Stimulated activated CD8-positive, alpha-beta memory T cell treated with anti-CD3 and anti-CD28 coated beads, Interleukin-4, amount 100 ng/mL, for 48 hours (primary cell): ENCODE measurements around the gene ILDR1.

Source experiments
- DNase-seq: peaks from one replicate; pipeline ENCODE4 v3.0.0-alpha.2; 2020

The ILDR1 gene

GRCh38 chr3:121992601-121993560 lies 29.2 kb downstream of the ILDR1 start:
- no peak for DNase-seq

GRCh38 chr3:121989943-121990342 lies 32.1 kb downstream of the ILDR1 start:
- DNase-seq, result no peak

GRCh38 chr3:121988146-121988545 lies 33.9 kb downstream of the ILDR1 start:
- no peak for DNase-seq

- DNase-seq, result no peak
Measured at GRCh38 chr3:121985846-121986245, 36.2 kb downstream of the ILDR1 start.

- DNase-seq, result no peak
Measured at GRCh38 chr3:121981473-121981872, 40.6 kb downstream of the ILDR1 start.

- no peak for DNase-seq
Measured at GRCh38 chr3:121980450-121980796, 41.6 kb downstream of the ILDR1 start.

- no peak for DNase-seq
Measured at GRCh38 chr3:121979734-121980449, 42.2 kb downstream of the ILDR1 start.

- DNase-seq, result no peak
Measured at GRCh38 chr3:121979246-121979645, 42.8 kb downstream of the ILDR1 start.

GRCh38 chr3:121976727-121977126 lies 45.3 kb downstream of the ILDR1 start:
- DNase-seq, result no peak

- DNase-seq, result no peak
Measured at GRCh38 chr3:121975702-121976302, 46.2 kb downstream of the ILDR1 start.

GRCh38 chr3:121974601-121975111 lies 47.4 kb downstream of the ILDR1 start:
- DNase-seq, result no peak

GRCh38 chr3:121970047-121970446 lies 52.0 kb downstream of the ILDR1 start:
- DNase-seq, result no peak

- DNase-seq, result no peak
Measured at GRCh38 chr3:121969631-121970030, 52.4 kb downstream of the ILDR1 start.

- no peak for DNase-seq
Measured at GRCh38 chr3:121963608-121964007, 58.4 kb downstream of the ILDR1 start.

- DNase-seq, result no peak
Measured at GRCh38 chr3:121962443-121962842, 59.6 kb downstream of the ILDR1 start.

GRCh38 chr3:121961283-121961682 lies 60.8 kb downstream of the ILDR1 start:
- DNase-seq, result no peak

- no peak for DNase-seq
Measured at GRCh38 chr3:121958801-121959200, 63.2 kb downstream of the ILDR1 start.

- DNase-seq, result no peak
Measured at GRCh38 chr3:121957674-121958415, 64.2 kb downstream of the ILDR1 start.

- no peak for DNase-seq
Measured at GRCh38 chr3:121956363-121956762, 65.7 kb downstream of the ILDR1 start.

GRCh38 chr3:121951291-121951919 lies 70.6 kb downstream of the ILDR1 start:
- DNase-seq, result no peak

- no peak for DNase-seq
Measured at GRCh38 chr3:121948641-121949040, 73.4 kb downstream of the ILDR1 start.

GRCh38 chr3:121943431-121943830 lies 78.6 kb downstream of the ILDR1 start:
- no peak for DNase-seq
